Measurements from ENCODE around the gene ZNF683. TPM values are rescaled to one million over a fixed set of nuclear protein-coding genes. Genes with fewer than 3 reads are reported as not detected.

The ZNF683 gene
- total RNA-seq, 1 donor from 2014 or later: not detected

DNA sequence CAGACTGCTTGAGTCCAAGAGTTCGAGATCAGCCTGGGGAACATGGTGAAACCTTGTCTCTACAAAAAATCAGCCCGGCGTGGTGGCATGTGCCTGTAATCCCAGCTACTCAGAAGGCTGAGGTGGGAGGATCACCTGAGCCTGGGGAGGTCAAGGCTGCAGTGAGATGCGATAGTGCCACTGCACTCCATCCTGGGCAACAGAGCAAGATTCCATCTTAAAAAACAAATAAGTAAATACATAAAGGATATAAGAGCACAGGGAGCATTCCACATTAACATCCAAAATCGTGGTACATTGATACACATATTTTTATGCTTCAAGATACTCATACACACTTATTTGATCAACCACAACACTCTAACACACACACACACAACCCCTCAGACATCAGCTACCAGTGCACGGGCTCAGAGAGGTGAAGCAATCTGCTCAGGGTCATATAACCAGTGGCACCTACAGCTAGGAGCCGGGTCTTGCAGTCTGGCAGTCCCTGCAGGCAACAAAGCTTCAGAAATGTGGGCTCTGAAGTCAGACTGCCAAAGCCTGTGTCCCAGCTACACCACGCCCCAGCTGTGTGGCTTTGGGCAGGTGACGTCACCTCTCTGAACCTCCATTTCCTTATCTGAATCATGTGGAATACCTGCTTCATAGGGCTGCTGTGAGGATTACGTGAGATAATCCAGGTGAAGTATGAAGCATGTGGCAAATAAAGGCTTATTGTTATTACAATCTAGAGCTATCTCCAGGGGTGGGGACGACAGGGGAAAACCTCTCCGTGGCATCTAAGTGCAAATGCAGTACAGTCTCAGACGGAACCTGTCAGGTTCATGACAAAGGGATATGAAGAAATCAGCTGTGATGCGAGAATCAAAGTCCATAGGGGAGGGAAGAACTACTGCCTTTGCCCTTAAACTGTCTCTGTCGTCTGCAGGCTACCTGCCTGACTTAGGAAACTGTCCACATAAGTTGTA is 13.9 kb downstream of the ZNF683 start:
- DNase-seq: no peak

DNA sequence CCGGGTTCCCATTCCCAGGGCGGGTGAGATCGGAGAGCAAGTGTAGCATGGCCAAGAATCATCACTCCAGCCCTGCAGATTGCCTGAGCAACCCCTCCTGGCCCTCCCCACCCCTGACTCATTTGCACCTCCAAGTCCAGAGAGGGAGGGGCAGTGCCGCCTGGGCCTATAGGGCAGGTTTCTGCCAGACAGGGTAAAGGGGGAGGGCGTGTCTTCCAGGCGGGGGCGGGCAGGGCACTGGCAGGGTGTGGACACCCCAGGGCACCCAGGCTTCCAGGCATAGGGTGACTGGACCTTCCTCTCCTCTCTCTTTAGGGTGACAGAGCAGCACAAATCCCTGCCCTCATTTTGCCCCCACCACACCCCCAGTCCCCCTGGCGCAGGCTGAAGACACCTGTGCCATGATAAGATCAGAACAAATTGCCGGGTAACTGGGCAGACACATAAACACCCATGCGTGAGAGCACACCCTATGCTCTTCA is 15.4 kb downstream of the ZNF683 start:
- DNase-seq: no peak

DNA sequence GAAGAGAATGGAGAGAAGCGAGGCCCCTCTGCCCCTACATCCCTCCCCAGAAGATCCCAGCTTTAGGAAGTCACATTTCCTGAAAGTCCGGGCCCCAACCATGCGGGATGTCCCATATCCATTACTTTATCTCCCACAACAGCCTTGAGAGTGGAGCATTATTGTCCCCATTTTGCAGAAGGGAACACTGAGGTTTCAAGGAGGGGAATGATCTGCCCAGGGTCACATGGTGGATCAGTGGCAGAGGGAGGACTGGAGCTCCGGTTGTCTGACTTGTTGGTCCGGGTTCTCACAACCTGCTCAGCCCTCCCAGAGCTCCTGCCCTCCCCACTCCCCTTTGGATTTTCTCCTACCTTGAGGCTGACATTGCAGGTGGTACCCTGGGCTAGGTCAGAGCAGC is 16.4 kb downstream of the ZNF683 start:
- DNase-seq: no peak

DNA sequence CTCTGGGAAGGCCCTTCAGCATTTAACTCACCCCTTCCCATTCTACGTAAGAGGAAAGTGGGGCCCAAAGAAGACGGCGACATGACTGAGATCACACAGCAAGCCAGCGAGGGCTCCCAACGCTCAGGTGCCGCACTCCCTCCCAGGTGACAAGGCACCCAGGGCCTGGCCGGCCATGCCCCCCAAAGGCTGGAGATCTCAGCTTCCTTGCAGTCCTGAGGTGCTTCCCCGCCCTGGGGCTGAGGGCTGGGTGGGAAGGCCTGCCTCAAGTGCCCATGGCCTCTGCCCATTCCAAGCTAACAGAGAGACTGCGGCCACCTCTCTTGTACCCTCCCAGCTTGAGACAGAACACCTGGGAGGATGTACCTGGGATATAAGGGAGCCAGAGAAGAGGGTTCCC is 17.6 kb downstream of the ZNF683 start:
- DNase-seq: no peak

DNA sequence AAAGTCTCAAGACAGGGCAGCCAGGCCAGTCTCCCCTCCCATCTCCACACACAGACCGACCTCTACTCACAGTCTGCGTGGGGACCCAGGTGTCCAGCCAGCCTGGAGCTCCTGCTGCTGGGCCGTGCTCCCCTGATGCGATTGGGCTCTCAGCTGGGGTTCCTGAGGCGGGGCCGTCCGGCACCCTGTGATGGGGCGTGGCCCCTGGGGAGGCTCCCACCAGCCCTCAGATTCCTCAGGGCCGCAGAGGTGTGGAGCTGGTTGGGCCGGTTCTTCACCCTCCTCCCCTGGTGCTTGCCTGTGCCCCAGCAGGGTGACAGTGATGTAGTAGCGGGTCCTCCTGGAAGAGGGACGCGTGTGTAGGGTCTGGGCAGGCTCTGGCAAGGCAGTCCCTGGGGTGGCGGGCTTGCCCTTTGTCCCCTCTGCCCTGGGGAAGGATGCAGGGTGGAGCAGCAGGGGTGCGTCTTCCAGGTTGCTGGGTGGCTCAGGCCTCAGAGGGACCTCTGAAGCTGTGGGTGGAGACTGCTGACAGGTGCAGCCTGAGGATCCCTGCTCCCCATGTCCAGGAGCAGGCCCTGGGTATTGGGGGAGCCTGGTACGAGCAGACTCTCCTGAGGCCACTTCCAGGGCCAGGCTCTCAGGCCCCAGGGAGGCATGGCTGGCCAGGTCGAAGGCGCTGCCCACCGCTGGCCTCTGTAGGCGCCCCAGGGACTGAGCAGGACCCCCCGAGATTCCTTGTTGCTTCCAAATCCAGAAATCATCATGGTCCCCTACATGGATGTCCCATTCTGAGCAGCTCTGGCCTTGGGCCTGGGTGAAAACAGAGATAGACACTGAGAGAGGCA is 18.4 kb downstream of the ZNF683 start, which contains the start of gene CRYBG2:
Gene CRYBG2 (minus strand): TSS at position 155 of the 845 bp plus-strand sequence. CDS start 7,473 bp downstream, outside the sequence.
- no peak for DNase-seq

DNA sequence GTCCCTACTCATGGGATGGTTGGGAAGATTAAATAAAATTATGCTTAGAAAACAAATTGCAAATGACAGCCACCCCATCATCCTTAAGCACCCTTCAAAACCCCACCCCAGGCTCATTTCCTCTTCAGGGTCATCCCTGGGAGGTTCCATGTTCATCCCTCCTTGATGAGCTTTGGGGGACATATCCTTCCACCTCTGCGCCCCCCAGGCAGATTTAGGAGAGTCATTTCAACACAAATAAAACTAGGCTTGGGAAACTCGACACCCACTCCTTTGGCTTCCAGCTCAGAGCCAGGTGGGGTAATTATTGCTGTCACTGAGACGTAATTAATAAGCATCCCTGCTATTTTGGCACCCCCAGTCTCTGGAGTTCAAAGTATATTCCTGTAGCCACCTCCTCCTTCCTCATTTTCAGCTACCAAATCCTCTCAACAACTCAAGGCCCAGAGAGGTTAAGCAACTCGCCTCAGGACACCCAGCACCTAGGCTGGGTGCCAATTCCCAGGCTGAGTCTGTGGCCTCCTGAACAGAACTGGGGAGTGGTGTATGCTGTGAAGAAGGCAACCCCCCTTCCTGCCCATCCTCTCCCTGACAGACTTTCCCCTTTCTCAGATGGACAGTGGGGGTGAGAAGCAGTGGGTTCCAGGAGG is 19.2 kb downstream of the ZNF683 start:
- DNase-seq: no peak

DNA sequence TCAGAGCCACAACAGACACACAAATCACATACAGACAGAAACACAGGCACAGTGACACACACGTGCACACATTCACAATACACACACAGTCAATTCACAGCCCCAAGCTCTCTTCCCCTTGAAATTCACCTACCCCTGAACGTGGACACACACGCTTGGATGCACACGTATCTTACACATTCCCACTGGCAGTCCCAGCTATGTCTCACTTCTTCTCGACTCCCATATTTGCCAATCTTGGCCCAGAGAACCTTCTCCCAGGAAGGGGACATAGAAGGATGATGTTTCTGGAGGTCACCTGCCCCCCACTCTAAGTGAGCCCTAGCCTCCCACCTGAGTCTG is 20.2 kb downstream of the ZNF683 start:
- no peak for DNase-seq

DNA sequence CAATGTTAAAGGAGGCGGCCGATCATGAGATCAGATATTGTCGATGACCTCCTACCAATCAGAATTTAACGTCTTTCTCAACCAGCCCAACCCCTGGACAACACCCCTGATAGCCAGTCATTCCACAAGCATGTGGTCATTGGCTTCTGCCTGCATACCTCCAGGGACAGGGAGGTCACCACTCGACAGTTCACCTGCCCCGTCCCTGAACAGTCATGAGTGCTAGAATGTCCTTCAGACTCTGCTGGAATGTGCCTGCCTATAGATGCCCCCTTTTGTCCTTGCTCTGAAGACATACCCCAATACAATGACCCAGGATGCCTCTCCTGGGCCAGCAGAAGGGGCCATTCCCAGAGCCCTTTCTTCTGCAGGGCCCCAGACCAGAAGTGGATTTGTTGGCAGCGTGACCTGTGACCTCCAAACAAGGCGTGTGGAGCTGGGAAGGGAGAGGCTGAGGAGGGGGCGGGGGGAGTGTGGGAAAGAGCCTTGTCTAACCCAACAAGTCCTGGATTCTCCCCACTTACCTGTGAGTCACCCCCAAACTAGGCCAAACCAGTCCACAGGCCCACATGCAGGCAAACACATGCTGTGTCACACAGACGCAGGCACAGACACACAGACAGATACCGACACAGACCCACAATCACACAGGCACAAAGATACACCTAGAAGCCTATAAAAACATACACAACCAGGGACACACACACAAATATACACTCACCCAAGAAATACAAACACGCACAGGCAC is 20.8 kb downstream of the ZNF683 start:
- no peak for DNase-seq

DNA sequence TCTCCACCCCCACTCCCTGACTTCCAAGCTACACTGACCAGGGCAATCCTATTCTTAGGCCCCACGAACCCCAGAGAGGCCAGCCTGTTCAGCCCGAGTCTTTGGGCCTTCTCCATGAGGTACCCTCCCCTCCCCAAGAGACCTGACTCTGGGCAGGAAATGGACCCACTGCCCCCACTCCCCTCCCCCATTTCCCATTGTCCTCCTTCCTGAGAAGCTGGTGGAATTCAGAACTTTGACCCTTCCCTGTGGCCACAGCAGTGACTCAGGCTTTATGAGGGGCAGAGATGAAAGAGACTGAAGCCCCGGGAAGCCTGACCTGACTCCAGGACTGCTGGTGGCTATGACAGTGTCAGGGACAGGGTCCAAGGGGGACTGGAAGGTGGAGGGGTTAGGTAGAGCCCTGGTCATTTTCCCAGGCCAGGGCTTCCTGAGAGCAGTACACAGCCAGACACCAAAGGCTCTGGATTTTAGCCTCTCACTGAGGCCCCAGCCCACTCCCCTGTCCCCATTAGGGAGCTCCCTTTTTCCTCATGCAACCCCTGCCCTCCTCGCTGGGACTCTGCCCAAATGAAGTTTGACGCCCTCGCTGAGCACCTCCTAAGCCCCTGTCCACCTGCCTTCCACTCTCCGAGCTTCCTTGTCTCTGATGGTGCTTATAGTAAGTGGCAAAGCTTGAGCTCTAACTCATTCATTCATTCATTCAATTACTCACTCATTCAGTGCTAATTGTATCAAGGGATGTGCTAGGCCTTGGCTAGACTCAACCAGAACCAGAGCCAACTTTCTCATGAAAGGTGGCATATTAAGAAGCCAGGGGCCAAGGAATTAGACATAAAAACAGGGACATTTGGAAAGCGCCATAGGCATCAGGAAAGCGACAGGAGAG is 21.6 kb downstream of the ZNF683 start:
- no peak for DNase-seq

DNA sequence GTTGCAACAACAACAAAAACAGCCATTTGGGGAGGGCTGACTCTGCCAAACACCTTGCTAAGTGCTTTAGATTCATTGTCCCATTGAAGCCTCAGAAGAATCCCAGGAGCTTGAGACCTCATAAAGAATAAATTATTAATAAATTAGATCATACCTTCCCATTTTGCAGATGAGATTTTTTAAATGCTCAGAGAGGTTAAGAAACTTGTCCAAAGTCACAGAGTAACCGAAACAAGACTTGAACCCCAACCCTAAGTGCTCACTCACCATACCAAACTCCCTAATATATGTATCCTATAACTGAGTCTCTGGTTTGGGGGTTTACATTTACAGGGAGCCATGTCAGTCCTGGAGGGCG is 22.2 kb downstream of the ZNF683 start:
- DNase-seq: no peak

DNA sequence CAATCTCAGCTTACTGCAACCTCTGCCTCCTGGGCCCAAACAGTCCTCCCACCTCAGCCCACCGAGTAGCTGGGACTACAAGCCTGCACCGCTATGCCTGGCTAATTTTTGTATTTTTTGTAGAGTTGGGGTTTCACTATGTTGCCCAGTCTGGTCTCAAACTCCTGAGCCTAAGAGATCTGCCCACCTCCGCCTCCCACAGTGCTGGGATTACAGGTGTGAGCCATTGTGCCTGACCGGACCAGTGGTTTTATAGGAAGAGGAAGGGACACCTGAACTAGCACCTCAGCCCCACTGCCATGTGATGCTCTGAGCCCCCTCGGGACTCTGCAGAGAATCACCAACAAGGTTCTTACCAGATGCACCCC is 22.7 kb downstream of the ZNF683 start:
- no peak for DNase-seq

DNA sequence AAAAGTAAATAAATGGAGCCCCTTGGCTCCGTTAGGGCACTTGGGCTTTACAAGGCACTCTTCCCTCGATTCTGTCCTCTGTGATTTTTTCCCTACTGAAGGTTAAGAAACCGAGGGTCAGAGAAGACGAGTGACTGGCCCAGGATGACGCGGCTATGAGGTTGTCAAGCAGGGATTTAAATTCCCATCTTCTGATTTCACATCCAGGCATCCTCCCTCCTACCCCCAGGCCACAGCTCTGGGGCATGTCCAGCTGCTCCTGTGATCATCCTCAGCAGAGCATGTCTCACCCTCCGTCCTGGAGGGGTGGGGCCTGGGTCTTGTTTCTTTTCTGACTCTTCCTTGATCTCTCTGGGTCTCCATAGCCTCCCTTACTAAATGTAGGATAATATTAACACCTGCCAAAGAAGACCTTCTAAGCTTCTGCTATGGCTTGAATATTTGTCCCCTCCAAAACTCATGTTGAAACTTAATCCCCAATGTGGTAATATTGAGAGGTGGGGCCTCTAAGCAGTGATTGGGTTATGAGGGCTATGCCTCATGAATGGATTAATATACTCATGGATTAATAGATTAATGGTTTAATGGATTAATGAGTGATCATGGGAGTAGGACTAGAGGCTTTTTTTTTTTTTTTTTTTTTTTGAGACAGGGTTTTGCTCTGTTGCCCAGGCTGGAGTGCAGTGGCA is 23.2 kb downstream of the ZNF683 start:
- no peak for DNase-seq

DNA sequence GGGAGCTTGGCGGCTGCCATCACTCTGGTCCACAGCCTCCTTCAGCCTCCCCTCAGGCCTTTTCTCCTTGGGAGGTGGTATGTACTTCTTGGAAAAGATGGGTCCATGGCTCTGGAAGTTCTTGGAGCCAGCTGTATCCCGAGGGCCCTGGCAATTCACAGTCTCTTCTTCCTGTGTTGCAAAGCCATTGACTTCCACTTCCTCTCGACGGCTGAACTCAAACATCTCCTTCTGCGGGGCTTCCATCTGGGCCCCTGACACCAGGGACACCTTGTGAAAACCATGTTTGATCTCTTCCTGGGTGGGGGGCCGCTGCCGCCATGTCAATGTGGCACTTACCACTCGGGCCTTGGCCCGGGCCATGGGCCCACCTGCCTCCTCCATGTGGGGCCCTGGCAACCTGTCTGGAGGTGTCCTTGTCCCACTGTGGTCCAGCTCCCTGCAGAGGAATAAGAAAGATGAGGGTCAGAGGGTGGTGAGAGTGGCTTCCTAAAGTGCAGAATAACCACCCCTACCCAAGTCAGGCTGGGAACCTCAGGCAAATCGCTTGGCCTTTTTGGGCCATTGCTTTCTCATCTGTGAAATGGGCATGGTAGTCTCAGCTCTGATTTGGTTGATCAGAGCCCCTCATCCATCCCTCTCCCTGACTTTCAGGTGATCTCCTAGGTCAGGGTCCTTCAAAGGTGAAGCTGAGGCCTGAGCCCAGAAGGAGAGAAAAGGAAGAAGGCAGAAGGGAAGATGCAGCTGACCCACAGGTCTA is 26.1 kb downstream of the ZNF683 start:
- no peak for DNase-seq

DNA sequence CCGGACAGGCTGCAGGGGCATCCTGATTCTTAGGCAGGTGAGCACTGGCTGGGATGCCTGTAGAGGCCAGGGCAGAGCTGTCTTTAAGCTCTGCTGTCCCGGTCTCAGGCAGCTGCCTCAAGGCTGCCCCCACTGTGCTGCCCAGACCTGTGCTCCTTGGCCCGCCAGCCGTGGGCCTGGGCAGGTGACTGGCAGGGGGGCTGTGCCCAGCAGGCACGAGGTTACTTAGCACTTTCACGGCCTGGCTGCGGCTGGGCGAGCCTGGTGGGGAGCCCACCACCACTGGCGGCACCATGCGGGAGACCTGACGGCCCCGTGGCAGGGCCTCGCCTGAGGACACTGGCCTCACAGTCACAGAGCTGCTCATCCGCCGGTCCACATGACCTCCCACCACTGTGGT is 26.8 kb downstream of the ZNF683 start:
- no peak for DNase-seq

DNA sequence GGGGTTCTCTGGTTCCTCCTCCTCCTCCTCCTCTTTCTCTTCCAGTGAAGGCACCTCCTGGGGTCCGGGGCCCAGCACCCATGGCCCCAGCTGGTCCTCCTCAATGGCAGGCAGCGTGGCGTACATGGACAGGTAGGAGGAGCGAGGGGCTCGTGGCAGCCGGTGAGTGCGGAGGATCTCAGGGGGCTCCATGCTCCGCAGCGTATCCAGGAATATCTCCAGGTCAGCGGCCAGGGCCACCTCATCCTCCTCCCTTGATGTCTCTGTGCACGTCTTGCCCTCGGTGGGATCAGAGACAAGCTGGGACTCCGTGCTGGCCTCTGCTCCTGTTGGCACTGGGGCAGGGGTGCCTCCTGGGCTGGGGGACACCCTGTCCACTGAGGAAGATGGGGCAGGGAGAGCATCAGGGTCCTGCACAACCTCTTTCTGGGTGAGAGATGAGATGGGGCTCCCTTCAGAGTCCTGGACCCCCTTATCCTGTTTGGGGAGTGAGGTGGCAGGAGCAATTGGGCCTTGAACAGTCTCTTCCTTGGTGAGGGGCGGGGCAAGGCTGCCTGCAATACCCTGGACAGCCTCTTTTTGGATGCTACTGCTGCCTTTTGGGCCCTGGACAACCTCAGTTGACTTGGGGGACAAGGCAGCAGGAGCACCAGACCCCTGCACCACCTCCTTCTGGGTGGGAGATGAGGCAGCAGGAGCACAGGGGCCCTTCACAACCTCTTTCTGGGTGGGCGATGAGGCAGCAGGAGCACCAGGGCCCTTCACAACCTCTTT is 28.2 kb downstream of the ZNF683 start:
- DNase-seq: no peak

DNA sequence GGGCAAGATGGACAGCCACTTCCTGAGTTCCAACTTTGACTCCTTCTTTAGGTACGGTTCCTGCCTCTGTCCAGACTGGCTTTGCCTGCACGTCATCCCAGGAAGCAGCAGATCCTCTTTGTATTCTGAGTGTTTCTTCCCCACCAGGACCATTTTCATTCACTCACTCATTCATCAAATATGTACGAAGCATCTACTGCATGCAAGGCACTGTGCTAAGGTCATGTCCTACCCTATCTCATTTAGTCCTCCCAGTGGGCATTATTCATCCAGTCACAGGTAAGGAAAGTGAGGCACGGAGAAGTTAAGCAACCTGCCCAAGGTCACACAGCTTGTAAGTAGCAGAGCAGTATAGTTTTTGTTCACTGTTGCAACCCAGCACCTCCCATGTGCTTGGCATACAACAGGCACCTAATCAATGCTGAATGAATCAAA is 32.5 kb downstream of the ZNF683 start:
- DNase-seq: no peak

DNA sequence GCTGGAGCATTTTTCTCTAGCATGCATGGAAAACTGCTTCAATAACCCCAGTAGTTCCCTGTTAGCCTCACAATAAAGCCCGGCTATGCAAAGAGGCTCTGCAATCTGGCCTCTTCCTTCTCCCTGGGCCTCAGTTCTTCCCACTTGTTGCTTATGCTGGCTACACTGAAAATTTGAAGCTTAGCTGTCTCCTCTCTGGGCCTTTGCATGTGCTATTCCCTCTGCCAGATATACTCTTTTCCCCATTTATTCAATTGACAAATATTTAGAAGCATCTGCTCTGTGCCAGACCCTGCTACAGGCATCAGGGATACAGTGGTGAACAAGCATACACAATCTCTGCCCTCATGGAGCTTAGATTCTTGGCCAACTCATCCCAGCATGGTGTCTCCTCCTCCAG is 33.9 kb downstream of the ZNF683 start:
- DNase-seq: no peak

DNA sequence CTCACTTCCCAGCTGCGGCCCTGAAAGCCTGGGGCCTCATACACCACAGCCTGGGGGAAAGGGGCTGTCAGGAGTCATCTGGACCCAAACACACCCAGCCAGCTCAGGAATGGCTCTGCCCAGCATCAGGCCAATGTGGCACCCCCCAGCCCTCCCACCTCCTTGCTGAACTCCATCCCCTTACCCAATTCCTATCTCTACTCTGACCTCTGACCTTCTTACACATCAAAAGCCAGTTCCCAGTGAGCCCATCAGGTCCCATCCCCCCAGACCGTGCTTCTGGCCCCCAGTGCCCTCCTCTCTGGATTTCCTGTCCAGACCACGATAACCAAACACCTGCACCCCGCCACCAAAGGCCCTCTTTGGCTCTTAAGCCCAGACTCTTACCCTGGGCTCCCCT is 34.9 kb downstream of the ZNF683 start:
- DNase-seq: no peak

DNA sequence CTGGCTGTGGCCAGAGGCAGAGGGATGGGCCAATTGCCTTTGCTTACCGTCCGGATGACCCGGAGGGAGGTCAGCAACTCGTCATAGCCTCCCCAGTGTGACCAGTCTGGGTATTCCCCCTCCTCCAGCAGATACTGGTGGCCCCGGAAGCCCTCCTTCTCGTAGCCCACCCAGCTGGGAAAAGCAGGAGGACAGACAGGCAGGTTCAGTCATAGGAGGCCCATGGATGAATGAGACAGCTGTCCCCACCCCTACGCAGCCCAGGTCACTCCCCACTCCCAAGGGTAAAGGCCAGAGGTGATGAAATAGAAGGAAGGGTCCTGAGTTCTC is 35.4 kb downstream of the ZNF683 start:
- DNase-seq: no peak
